Calu3 (cell line): ENCODE data around the gene EFCAB13. TPM values are rescaled to one million over a fixed set of nuclear protein-coding genes. Genes with fewer than 3 reads are reported as not detected.
"Not testable (repeated sequence)": the region's sequence is repeated elsewhere in the genome, so short reads cannot be mapped to it uniquely, and the experiment has no call there.

Experiments
- BruUV-seq: library from RNA; stranded (reverse); fragments of 400-500 nt; replicated peaks from 2 replicates; lab custom pipeline; 2021; lab: Mats Ljungman, UMichigan
- CTCF ChIA-PET: fragments of 300-600 bp; sonication (Branson Sonifier 250); formaldehyde crosslinking; loops from one replicate; lab custom pipeline; 2022; ENCODE audit warnings: antibody characterized with exemption; lab: Charles Lee
- DNase-seq: peaks from one replicate; pipeline ENCODE4 v3.0.0; 2022
- H3K27ac Mint-ChIP-seq: one replicate; pipeline ENCODE4 v1.8.0; 2022; ENCODE audit warnings: mixed read lengths; ENCODE audit not compliant: unreplicated experiment
- H3K27me3 Mint-ChIP-seq: one replicate; pipeline ENCODE4 v1.8.0; 2022; ENCODE audit warnings: mixed read lengths; ENCODE audit not compliant: unreplicated experiment
- H3K36me3 Mint-ChIP-seq: one replicate; pipeline ENCODE4 v1.8.0; 2022; ENCODE audit warnings: mild to moderate bottlenecking, moderate library complexity, mixed read lengths; ENCODE audit not compliant: insufficient read depth, unreplicated experiment
- H3K4me1 Mint-ChIP-seq: one replicate; pipeline ENCODE4 v1.8.0; 2022; ENCODE audit warnings: mild to moderate bottlenecking, low read depth, mixed read lengths; ENCODE audit not compliant: unreplicated experiment
- H3K4me3 Mint-ChIP-seq: one replicate; pipeline ENCODE4 v1.8.0; 2022; ENCODE audit warnings: mild to moderate bottlenecking, low read depth, moderate library complexity, mixed read lengths; ENCODE audit not compliant: unreplicated experiment
- H3K9me3 Mint-ChIP-seq: one replicate; pipeline ENCODE4 v1.8.0; 2022; ENCODE audit warnings: low read depth, mixed read lengths; ENCODE audit not compliant: unreplicated experiment
- CTCF ChIP-seq: fragments of 200-600 bp; IDR thresholded peaks from one replicate; pipeline ENCODE4 v1.8.0; 2022; ENCODE audit warnings: antibody characterized with exemption; ENCODE audit not compliant: unreplicated experiment
- intact Hi-C: fragments of 100-400 bp; cut with micrococcal nuclease; formaldehyde crosslinking; loops from one replicate; pipeline ENCODE4 v1.10.0; 2022; ENCODE audit not compliant: unreplicated experiment
- total RNA-seq: library from RNA; stranded (reverse); gene quantifications from 2 replicates; pipeline ENCODE4 v1.2.3, GENCODE V29; 2022

EFCAB13 gene
- total RNA-seq, 1 experiment from 2014 or later: 21.5 TPM

DNA sequence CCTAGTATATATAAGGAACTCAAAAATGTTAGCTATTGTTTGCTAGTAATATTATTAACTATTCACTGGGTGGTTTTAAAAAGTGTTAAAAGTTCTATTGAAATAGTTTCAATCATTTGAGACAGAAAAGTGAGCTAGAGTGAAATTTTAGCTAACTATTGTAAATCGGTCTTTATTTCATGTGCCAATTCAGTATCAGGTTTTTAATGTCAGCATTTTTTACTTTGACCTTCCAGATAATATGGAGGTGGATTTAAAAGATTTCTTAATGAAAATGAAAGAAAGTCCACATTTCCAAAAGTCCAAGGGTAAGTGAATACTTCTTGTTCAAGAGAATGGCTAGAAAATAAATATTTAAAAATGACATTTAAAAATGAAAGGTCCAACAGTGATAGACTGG is 90.9 kb downstream of the EFCAB13 start:
- no peaks in the 10 kb centered on the region for H3K36me3 Mint-ChIP-seq
- CTCF ChIA-PET: interaction anchor here (0.8 kb wide), 1 partner anchor 330 kb away, joined by 5 read pairs; no protein-coding TSS in a partner anchor

DNA sequence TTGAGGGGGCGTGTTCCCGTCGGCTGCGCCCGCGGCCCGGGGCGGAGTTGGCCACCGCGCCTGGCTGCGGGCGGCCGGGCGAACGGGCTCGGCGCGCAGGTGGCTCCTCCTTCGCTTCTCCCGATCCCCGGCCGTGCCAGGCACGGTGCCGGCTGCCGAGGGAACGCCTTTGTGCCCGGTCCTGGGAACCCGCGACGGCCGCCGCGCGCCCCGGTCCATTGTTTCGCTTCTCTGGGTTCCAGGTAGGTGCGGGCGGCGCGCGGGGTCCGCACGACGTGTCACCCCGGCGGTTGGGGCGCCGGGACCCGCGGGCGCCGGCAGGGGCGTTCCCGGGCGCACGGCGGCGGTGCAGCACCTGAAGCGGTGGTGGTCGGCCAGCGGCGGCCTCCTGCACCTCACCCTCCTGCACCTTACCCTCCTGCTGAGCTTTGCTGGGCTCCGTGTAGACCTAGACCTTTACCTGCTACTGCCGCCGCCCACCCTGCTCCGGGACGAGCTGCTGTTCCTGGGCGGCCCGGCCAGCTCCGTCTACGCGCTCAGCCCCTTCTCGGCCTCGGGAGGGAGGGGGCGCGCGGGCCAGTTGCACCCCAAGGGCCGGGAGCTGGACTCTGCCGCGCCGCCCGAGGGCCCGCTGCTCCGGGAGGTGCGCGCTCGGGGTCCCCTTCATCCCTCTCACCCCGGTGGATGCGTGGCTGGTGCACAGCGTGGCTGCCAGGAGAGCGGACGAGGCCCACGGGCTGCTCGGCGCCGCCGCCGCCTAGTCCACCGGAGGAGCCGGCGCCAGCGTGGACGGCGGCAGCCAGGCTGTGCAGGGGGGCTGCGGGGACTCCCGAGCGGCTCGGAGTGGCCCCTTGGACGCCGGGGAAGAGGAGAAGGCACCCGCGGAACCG is 99.9 kb downstream of the EFCAB13 start:
- no peaks in the 10 kb centered on the region for H3K27me3 Mint-ChIP-seq
- CTCF ChIA-PET: no interaction called here
- peaks cover 13% of the 10 kb centered on the region for H3K36me3 Mint-ChIP-seq
- peaks cover 10% of the 10 kb centered on the region for H3K4me1 Mint-ChIP-seq
- no peak overlapping the region for H3K27ac Mint-ChIP-seq
- intact Hi-C loops: no loop called here
- BruUV-seq: no TSS peak
- DNase-seq: peak; percentile 69
- H3K9me3 Mint-ChIP-seq: no peaks in the 10 kb centered on the region
- H3K4me3 Mint-ChIP-seq: peak overlapping the region; percentile 66
- TF ChIP-seq CTCF: no peak

More for the DNA sequence above, 90.9 kb downstream of the EFCAB13 start:
- no peak for TF ChIP-seq CTCF
- Mint-ChIP-seq H3K27me3 (no peaks in the 10 kb centered on the region), H3K4me1 (no peaks in the 10 kb centered on the region), H3K9me3 (no peaks in the 10 kb centered on the region), H3K4me3 (no peak overlapping the region), H3K27ac (no peak overlapping the region)
- no peak for DNase-seq
- no TSS peak for BruUV-seq
- intact Hi-C loops: no loop called here

- H3K36me3 Mint-ChIP-seq: peaks cover 18% of the 10 kb centered on the region
- H3K4me1 Mint-ChIP-seq, H3K9me3 Mint-ChIP-seq, H3K27me3 Mint-ChIP-seq, CTCF ChIA-PET, H3K4me3 Mint-ChIP-seq, BruUV-seq, intact Hi-C loops, H3K27ac Mint-ChIP-seq, DNase-seq: not testable (repeated sequence)
Measured at GRCh38 chr17:47425233-47425632, 101.5 kb downstream of the EFCAB13 start.

DNA sequence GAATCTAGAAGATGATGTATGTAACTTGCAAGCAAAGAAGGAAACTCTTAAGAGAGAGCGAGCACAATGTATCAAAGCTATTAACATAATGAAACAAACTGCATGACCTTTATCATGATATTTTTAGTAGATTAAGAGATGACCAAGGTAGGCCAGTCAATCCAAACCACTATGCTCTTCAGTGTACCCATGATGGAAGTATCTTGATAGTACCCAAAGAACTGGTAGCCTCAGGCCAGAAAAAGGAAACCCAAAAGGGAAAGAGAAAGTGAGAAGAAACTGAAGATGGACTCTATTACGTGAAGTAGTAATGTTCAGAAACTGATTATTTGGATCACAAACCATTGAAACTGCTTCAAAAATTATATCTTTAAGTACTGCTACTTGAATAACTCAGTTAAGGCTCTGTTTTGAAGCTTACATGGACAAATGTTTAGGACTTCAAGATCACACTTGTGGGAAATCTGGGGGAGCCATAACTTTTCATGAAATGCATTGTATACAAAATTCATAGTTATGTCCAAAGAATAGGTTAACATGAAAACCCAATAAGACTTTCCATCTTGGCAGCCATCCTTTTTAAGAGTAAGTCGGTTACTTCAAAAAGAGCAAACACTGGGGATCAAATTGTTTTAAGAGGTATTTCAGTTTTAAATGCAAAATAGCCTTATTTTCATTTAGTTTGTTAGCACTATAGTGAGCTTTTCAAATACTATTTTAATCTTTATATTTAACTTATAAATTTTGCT is 102.3 kb downstream of the EFCAB13 start:
- H3K27ac Mint-ChIP-seq, CTCF ChIA-PET, H3K4me1 Mint-ChIP-seq, H3K4me3 Mint-ChIP-seq, intact Hi-C loops, H3K27me3 Mint-ChIP-seq, DNase-seq, H3K9me3 Mint-ChIP-seq: not testable (repeated sequence)
- peaks cover 18% of the 10 kb centered on the region for H3K36me3 Mint-ChIP-seq
- TSS peak; percentile 24 for BruUV-seq

GRCh38 chr17:47427985-47428384 is 104.2 kb downstream of the EFCAB13 start:
- Mint-ChIP-seq H3K27ac (no peak overlapping the region), H3K36me3 (peaks cover 17% of the 10 kb centered on the region), H3K27me3 (no peaks in the 10 kb centered on the region), H3K4me1 (peaks cover 10% of the 10 kb centered on the region), H3K4me3 (no peak overlapping the region), H3K9me3 (no peaks in the 10 kb centered on the region)
- no peak for TF ChIP-seq CTCF
- intact Hi-C loops: no loop called here
- no TSS peak for BruUV-seq
- CTCF ChIA-PET: interaction anchor here (0.6 kb wide), 1 partner anchor 268 kb away, joined by 4 read pairs; no protein-coding TSS in a partner anchor
- DNase-seq: no peak

DNA sequence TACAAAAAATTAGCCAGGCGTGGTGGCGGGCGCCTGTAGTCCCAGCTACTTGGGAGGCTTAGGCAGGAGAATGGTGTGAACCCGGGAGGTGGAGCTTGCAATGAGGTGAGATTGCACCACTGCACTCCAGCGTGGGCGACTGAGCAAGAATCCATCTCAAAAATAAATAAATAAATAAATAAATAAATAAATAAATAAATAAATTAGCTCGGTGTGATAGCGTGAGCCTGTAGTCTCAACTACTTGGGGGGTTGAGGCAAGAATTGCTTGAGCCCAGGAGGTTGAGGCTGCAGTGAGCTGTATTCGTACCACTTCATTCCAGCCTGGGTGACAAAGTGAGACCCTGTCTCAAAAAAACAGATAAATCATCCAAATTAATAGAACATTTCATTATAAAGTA is 108.5 kb downstream of the EFCAB13 start:
- BruUV-seq, H3K27me3 Mint-ChIP-seq, intact Hi-C loops, H3K4me3 Mint-ChIP-seq, H3K4me1 Mint-ChIP-seq, DNase-seq, H3K36me3 Mint-ChIP-seq, H3K27ac Mint-ChIP-seq: not testable (repeated sequence)
- CTCF ChIA-PET: interaction anchor here (0.6 kb wide), 1 partner anchor 541 kb away, joined by 3 read pairs; no protein-coding TSS in a partner anchor
- H3K9me3 Mint-ChIP-seq: peaks cover 10% of the 10 kb centered on the region
